ENCODE data around the gene PLGRKT.
"Not testable (repeated sequence)": the region's sequence is repeated elsewhere in the genome, so short reads cannot be mapped to it uniquely, and the experiment has no call there.

Gene PLGRKT

GRCh38 chr9:5453004-5453403 is 15.3 kb upstream of the PLGRKT start:
- DNase-seq (ENCODE audit: low read depth in 1 of 2, low spot score in 1 of 2) = no peak

GRCh38 chr9:5452286-5452609 is 14.5 kb upstream of the PLGRKT start:
- DNase-seq (ENCODE audit: low read depth in 1 of 2, low spot score in 1 of 2) = no peak

GRCh38 chr9:5450359-5451091 is 12.8 kb upstream of the PLGRKT start, which contains the start of gene CD274:
Gene CD274, plus strand, starts transcription at chr9:5450542. Its CDS starts 5,572 bp downstream, at chr9:5456114.
- peak; percentile 68 to 74 for DNase-seq (ENCODE audit: low read depth in 1 of 2, low spot score in 1 of 2)

GRCh38 chr9:5449521-5450358 is 12.0 kb upstream of the PLGRKT start:
- DNase-seq (ENCODE audit: low read depth in 1 of 2, low spot score in 1 of 2) = no peak

GRCh38 chr9:5448461-5449435 is 11.0 kb upstream of the PLGRKT start:
- no peak for DNase-seq (ENCODE audit: low read depth in 1 of 2, low spot score in 1 of 2)

GRCh38 chr9:5448016-5448415 is 10.3 kb upstream of the PLGRKT start:
- no peak for DNase-seq (ENCODE audit: low read depth in 1 of 2, low spot score in 1 of 2)

GRCh38 chr9:5447337-5447736 is 9.6 kb upstream of the PLGRKT start:
- no peak for DNase-seq (ENCODE audit: low read depth in 1 of 2, low spot score in 1 of 2)

GRCh38 chr9:5446451-5447236 is 8.9 kb upstream of the PLGRKT start:
- DNase-seq (ENCODE audit: low read depth in 1 of 2, low spot score in 1 of 2) = no peak

- DNase-seq (ENCODE audit: low read depth in 1 of 2, low spot score in 1 of 2) = no peak
Measured at GRCh38 chr9:5445886-5446285, 8.2 kb upstream of the PLGRKT start.

- not testable (repeated sequence) for DNase-seq (ENCODE audit: low read depth in 1 of 2, low spot score in 1 of 2)
Measured at GRCh38 chr9:5445096-5445495, 7.4 kb upstream of the PLGRKT start.

- DNase-seq (ENCODE audit: low read depth in 1 of 2, low spot score in 1 of 2) = no peak
Measured at GRCh38 chr9:5443850-5444249, 6.1 kb upstream of the PLGRKT start.

GRCh38 chr9:5442400-5443011 is 4.8 kb upstream of the PLGRKT start:
- no peak for DNase-seq (ENCODE audit: low read depth in 1 of 2, low spot score in 1 of 2)

- no peak for DNase-seq (ENCODE audit: low read depth in 1 of 2, low spot score in 1 of 2)
Measured at GRCh38 chr9:5441043-5441442, 3.3 kb upstream of the PLGRKT start.

- DNase-seq (ENCODE audit: low read depth in 1 of 2, low spot score in 1 of 2) = no peak
Measured at GRCh38 chr9:5440426-5440825, 2.7 kb upstream of the PLGRKT start.

- peak; percentile 30 to 48 for DNase-seq (ENCODE audit: low read depth in 1 of 2, low spot score in 1 of 2)
Measured at GRCh38 chr9:5438301-5439162, 807 bp upstream of the PLGRKT start.

- DNase-seq (ENCODE audit: low read depth in 1 of 2, low spot score in 1 of 2) = no peak
Measured at GRCh38 chr9:5436441-5436840, 1.3 kb downstream of the PLGRKT start.

- DNase-seq (ENCODE audit: low read depth in 1 of 2, low spot score in 1 of 2) = no peak
Measured at GRCh38 chr9:5435912-5436311, 1.8 kb downstream of the PLGRKT start.

GRCh38 chr9:5433841-5434810 is 3.6 kb downstream of the PLGRKT start:
- DNase-seq (ENCODE audit: low read depth in 1 of 2, low spot score in 1 of 2) = not testable (repeated sequence)

Measured in activated CD4-positive, alpha-beta T cell treated with anti-CD3 and anti-CD28 coated beads, Interleukin-2, amount 50 U/mL, for 24 hours (primary cell).